GM19438 (cell line): ENCODE results near the gene PEPD.

Experiments
- ATAC-seq: cut with Tn5 transposase; IDR thresholded peaks from one replicate; pipeline ENCODE4 v1.9.1; 2021; ENCODE audit warnings: low read depth; ENCODE audit not compliant: unreplicated experiment

PEPD gene

GRCh38 chr19:33429891-33430673, 91.5 kb downstream of the PEPD start:
- ATAC-seq = no peak

- ATAC-seq = no peak
Measured at GRCh38 chr19:33428627-33429125, 92.9 kb downstream of the PEPD start.

DNA sequence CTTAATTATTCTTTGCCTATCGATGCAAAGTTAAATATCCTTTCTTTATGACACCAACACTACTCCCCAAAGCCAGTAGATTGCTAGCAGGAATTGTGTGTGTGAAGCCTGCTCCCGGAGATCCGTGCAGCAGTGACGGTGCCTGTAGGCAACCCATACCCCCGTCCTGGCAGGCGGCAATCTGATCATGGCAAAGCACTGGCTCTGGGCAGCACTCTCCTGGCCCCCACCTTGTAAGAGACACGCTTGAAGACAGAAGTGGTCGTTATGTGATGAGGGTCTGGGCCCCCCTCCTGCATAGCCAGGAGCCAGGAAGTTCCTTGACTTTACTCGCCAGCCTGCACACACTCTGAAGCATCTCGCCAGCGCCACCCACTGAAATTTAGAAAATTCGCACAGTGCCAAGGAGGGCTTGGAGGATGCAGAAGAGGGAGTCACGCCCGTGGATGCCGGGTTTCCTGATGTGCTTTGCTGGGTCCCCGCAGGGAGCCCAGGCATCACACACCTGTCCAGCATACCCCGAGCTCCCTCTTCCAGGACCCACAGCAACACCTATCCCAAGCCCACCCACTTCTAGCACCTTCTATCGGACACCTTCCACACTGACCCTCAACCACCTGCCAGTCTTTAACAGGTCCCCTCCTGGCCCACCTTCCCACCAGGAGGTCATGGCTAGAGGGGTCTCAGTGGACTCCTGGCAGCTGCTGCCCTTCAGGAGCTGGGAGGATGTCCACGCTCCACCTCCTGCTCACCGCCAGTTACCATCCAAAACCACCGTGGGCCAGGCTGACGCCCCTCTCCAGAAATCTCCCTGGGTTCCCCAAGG, 93.6 kb downstream of the PEPD start:
- ATAC-seq = no peak

GRCh38 chr19:33426621-33427361, 94.8 kb downstream of the PEPD start:
- no peak for ATAC-seq

DNA sequence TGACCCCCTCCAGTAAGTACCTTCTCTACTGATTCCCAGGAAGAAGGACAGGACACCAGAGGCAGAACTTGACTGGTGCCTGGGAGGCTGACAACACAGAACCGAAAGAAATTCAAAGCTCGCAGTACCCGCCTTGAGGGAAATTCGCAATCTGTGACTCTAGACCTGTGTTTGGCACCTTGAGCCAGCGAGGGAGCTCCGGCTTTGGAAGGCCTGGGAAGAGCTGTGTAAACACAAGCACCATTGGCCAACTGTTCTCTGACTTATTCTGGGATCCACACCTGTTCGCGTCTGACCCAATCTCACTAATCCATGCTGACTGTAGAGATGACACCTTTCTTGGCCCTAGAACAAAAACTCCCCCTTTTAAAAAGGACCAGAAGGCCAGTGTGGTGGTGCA, 97.4 kb downstream of the PEPD start:
- no peak for ATAC-seq

- ATAC-seq = no peak
Measured at GRCh38 chr19:33422369-33423180, 99.0 kb downstream of the PEPD start.

DNA sequence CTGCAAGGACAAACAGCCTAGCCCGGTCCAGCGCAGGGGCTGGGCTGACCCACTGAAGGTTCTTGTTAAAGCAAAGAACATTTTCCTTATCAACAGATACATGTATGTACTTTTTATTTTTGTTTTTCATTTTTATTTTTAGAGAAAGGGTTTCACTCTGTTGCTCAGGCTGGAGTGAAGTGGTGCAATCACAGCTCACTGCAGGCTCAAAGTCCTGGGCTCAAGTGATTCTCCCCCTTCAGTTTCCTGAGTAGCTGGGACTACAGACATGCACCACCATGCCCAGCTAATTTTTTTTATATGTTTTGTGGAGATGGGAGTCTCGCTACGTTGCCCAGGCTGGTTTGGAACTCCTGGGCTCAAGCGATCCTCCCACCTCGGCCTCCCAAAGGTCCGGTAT, 100.2 kb downstream of the PEPD start:
- no peak for ATAC-seq

GRCh38 chr19:33420821-33421220, 100.8 kb downstream of the PEPD start:
- ATAC-seq = no peak

DNA sequence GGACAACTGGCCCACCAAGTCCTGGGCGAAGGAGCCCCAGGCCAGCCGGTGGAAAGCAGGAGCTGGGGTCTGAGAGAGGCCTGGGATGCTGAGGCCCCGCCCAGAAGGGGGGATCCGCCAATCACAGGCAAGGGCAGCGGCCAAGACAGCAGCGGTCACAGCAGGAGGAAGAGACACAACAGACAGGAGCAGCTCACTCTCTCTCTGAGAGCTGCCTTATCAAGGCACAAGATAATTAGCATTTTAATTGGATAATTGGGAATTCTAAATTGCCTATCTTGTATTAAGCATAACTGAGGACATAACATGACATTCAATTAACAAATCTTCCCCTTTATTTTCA, 101.8 kb downstream of the PEPD start:
- no peak for ATAC-seq

GRCh38 chr19:33418871-33419787, 102.5 kb downstream of the PEPD start:
- ATAC-seq = no peak

GRCh38 chr19:33418461-33418860, 103.1 kb downstream of the PEPD start:
- ATAC-seq = no peak

DNA sequence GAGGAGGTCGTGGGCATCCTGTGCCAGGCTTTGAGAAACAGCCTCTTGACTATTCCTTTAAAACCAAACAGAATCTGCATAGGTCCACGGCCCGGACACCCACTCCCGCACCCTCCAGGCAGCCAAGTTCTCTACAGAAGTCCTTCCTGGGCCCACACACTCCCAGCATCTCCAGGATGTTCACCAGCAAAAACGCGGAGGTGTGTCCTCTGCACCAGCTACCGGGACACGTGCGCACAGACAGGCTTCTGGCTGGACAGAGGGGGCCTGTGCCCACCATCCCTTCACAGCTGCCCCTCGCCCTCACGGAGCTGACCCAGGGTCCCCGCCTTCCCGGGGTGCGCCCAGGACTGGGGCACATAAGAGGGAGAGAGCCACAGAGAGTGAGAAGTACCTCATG, 103.8 kb downstream of the PEPD start:
- no peak for ATAC-seq

GRCh38 chr19:33416307-33417215, 105.0 kb downstream of the PEPD start:
- no peak for ATAC-seq

DNA sequence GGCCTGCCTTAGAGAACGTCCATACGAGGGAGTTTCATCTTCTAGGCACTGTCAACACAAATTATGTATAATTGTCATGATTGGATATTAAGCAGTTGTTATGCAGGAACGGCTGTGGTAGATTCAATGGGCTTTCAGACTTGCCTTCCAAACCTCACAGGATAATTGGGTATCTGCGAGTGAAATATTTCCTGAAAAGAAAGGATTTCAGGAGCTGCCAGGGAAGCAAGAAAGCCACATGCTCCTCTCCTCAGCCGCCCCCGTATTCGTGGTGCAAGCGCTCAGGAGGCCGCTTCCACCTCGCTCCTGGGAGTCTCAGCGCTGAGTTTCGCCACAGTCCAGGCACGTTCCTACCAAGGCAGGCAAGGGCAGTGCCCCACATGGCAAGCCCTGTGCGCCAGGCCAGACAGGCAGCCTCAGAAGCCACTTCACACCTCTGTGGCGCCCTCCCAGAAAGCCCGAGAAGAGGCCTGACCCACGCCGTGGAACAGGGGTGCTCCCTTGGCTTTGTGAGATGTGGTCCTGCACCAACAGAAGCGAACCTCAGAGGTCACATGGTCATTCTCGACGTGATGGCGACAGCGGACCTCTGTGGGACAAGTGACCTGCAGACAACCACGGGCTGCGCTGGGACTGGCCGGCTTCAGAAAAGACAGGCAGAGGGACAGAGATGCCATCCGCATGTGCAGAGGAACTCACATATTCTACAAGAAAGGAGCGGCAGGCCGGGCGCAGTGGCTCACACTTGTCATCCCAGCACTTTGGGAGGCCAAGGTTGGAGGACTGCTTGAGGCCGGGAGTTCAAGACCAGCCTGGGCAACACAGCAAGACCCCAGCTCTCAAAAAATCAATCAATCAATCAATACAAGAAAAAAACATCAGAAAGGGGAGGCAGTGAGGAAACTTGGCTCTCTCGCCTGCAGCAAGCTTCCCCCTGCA, 106.7 kb downstream of the PEPD start:
- ATAC-seq = no peak

DNA sequence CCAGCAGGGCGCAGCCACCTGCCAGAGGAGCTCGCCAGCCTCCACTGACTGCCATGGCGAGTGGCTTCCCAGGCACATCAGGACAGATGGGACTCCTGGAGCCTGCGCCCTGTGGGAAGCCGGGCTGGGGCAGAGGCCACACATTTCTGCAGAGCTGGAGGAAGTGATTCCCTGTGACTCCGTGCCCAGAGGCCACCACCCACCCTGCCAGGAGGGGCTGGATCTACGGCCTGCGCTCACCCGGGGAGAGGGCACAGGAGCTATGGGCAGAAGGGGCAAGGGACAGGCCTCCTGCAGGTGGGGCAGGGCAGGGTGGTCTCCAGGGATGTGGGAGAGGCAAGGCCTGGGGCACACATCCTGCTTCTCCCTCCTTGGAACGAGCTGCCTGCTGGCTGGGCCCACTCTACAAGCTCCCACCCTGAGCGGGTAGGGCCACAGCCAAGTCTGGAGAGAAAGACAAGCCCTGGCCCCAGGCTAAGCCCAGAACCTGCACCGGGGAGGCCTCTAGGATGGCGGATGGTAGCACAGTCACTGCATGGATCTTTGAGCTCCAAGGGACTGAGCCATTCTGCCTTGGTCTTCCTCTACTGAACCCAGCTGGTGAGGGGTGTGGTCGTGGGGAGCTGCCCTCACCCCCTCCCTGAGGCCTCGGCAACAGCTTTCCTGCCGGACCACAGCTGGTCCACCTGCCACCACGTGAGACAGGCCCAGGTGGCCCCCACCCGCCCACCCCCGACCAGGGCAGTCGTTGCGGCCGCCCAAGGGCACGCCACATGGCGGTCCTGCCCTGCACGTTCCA, 107.5 kb downstream of the PEPD start:
- ATAC-seq = no peak

DNA sequence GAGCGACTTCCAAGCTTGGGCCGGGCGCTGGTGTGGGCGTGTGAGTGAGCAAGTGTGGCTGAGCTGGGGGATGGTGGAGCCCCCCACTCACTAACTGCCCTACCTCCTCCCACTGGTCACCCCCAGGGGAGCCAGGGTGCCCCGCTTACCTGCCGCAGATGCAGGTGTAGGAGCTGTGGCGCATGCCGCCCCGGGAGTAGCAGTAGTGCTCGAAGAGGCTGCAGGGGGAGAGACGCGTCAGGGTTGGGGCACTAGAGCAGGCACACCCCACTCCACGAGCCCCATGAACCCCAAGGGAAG, 108.2 kb downstream of the PEPD start:
- no peak for ATAC-seq
